ENCODE measurements around the gene LTBR.

GRCh38 chr12:6380141-6381121 is 3.5 kb upstream of the LTBR start:
- no peak for TF ChIP-seq TRIM28 (IDR thresholded peaks at IDR 0.05; ENCODE audit: borderline replicate concordance, low read length)
- TF ChIP-seq, protein P1, sequence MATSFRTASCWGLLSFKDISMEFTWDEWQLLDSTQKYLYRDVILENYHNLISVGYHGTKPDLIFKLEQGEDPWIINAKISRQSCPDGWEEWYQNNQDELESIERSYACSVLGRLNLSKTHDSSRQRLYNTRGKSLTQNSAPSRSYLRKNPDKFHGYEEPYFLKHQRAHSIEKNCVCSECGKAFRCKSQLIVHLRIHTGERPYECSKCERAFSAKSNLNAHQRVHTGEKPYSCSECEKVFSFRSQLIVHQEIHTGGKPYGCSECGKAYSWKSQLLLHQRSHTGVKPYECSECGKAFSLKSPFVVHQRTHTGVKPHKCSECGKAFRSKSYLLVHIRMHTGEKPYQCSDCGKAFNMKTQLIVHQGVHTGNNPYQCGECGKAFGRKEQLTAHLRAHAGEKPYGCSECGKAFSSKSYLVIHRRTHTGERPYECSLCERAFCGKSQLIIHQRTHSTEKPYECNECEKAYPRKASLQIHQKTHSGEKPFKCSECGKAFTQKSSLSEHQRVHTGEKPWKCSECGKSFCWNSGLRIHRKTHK (tag by site-specific recombination; IDR thresholded peaks at IDR 0.05): no peak
- no peak for TF ChIP-seq ZNF311 (tag by site-specific recombination; IDR thresholded peaks at IDR 0.05; ENCODE audit: borderline replicate concordance)
- TF ChIP-seq ZNF558 (tag by site-specific recombination; IDR thresholded peaks at IDR 0.05): no peak
- no peak for TF ChIP-seq ZNF792 (tag by site-specific recombination; IDR thresholded peaks at IDR 0.05)
- no peak for TF ChIP-seq CTCF (tag by site-specific recombination; IDR thresholded peaks at IDR 0.05)
- TF ChIP-seq ZFP3 (tag by site-specific recombination; IDR thresholded peaks at IDR 0.05; ENCODE audit: low read depth): no peak
- TF ChIP-seq GLIS2 (tag by site-specific recombination; IDR thresholded peaks at IDR 0.05): no peak
- no peak for TF ChIP-seq KLF1 (tag by site-specific recombination; IDR thresholded peaks at IDR 0.05)
- TF ChIP-seq REST (tag by site-specific recombination; IDR thresholded peaks at IDR 0.05): no peak
